Esophagus muscularis mucosa (tissue), 4 donors: ENCODE measurements around the gene ARFRP1. TPM values are rescaled to one million over a fixed set of nuclear protein-coding genes. Genes with fewer than 3 reads are reported as not detected.
A peak's percentile ranks its signal among the peaks of the same experiment; 100 is the strongest.
"Not testable (repeated sequence)": the region's sequence is repeated elsewhere in the genome, so short reads cannot be mapped to it uniquely, and the experiment has no call there.

ENCODE experiments used
- DNase-seq: peaks from one replicate; pipeline ENCODE4 v3.0.0-alpha.2; 2017; ENCODE audit errors: extremely low spot score
- H3K27ac ChIP-seq, 4 donors: fragments of 200-600 bp; sonication (generic); replicated peaks in 1 of 4; 1 replicate in 3 of 4; 2 replicates in 1 of 4; pipeline ENCODE4 v1.5.1; 2016 to 2019; ENCODE audit warnings: mild to moderate bottlenecking in 1 of 4
- H3K27me3 ChIP-seq, 4 donors: fragments of 200-600 bp; sonication (generic); one replicate each; pipeline versions ENCODE4 v1.5.1 to v1.6.0; 2016 to 2019
- H3K36me3 ChIP-seq, 4 donors: fragments of 200-600 bp; sonication (generic); one replicate each; pipeline ENCODE4 v1.5.1; 2016 to 2019
- H3K4me1 ChIP-seq, 4 donors: fragments of 200-600 bp; sonication (generic); one replicate each; pipeline ENCODE4 v1.5.1; 2016 to 2019
- H3K4me3 ChIP-seq, 4 donors: fragments of 200-600 bp; sonication (generic); 1 replicate in 2 of 4; 2 replicates in 2 of 4; pipeline ENCODE4 v1.5.1; 2016 to 2019; ENCODE audit warnings: mild to moderate bottlenecking in 4 of 4, moderate library complexity in 1 of 4
- H3K9me3 ChIP-seq, 4 donors: fragments of 200-600 bp; sonication (generic); 1 replicate in 3 of 4; 2 replicates in 1 of 4; pipeline ENCODE4 v1.5.1; 2016 to 2019
- CTCF ChIP-seq, 3 experiments: fragments of 200-600 bp in 2 of 3; fragments of 450-650 bp in 1 of 3; sonication (generic) in 2 of 3; IDR thresholded peaks; one replicate each; pipeline ENCODE4 v1.5.1; 2017 to 2019; ENCODE audit warnings: antibody characterized with exemption in 3 of 3, mild to moderate bottlenecking in 2 of 3, moderate library complexity in 1 of 3
- EP300 ChIP-seq: sonication (generic); formaldehyde crosslinking; IDR thresholded peaks from one replicate; pipeline ENCODE4 v1.6.1; 2017; ENCODE audit warnings: antibody characterized with exemption
- POLR2A ChIP-seq: fragments of 450-650 bp; IDR thresholded peaks from one replicate; pipeline ENCODE4 v1.6.1; 2017; ENCODE audit warnings: antibody characterized with exemption, moderate library complexity, mild to moderate bottlenecking, low read depth
- POLR2AphosphoS5 ChIP-seq, 2 donors: sonication (generic); formaldehyde crosslinking; IDR thresholded peaks; one replicate each; pipeline ENCODE4 v1.6.1; 2017; ENCODE audit warnings: antibody characterized with exemption in 2 of 2
- WGBS: methylation state at CpG from one replicate; pipeline ENCODE4 v1.1.5; 2018; 5-methylcytosine and 5-hydroxymethylcytosine counted together
- intact Hi-C: fragments of 100-400 bp; cut with DNase I; formaldehyde crosslinking; loops from one replicate; pipeline ENCODE4 v1.15.1; 2023
- total RNA-seq, 4 donors: library from RNA; depleted of rRNA; stranded (reverse); fragments of >200 nt; gene quantifications; one replicate each; pipeline versions ENCODE4 v1.1.0 to v1.2.1, GENCODE V29; 2016

The ARFRP1 gene
- total RNA-seq, 4 donors from 2014 or later, result 34.1 to 46.5 (median 44.6) TPM

- H3K27me3 ChIP-seq, result peaks cover 0 to 11% (median 0%) of the 10 kb centered on the region in 4 donors
- H3K9me3 ChIP-seq, result no peaks in the 10 kb centered on the region
- H3K27ac ChIP-seq, result peak within 1 kb of the TSS; percentile 62 to 80 (median 78)
- H3K36me3 ChIP-seq, result peaks cover 0 to 3% (median 0%) of the 10 kb centered on the region in 4 donors
- TF ChIP-seq POLR2AphosphoS5 (IDR thresholded peaks at IDR 0.05) (peak; percentile 70 to 75), CTCF (IDR thresholded peaks at IDR 0.05) (no peak), EP300 (no peak), POLR2A (no peak)
- peaks cover 30 to 48% (median 46%) of the 10 kb centered on the region in 4 donors for H3K4me1 ChIP-seq
- DNase-seq, result peak; percentile 95
- peak within 1 kb of the TSS; percentile 61 to 77 (median 69) for H3K4me3 ChIP-seq
- intact Hi-C loops, result loop anchor here (10.0 kb wide), 1 partner anchor 119 kb away; the partner anchor contains the start of gene PTK6
- WGBS, result 0% methylated on average over 30 of the region's 73 CpGs
Measured at GRCh38 chr20:63653041-63653973, 54.5 kb downstream of the ARFRP1 start, which contains the start of gene STMN3. Gene STMN3, minus strand, starts transcription at chr20:63653424. Its CDS starts 79 bp downstream, at chr20:63653345.

- Histone ChIP-seq H3K4me1 (peaks cover 24 to 40% (median 39%) of the 10 kb centered on the region in 4 donors), H3K27ac (peak overlapping the region; percentile 62 to 80 (median 71)), H3K9me3 (no peaks in the 10 kb centered on the region), H3K4me3 (peak overlapping the region; percentile 61 to 77 (median 69)), H3K27me3 (peaks cover 0 to 11% (median 0%) of the 10 kb centered on the region in 4 donors), H3K36me3 (peaks cover 0 to 3% (median 0%) of the 10 kb centered on the region in 4 donors)
- WGBS, result 0% methylated on average over 5 of the region's 91 CpGs
- DNase-seq, result no peak
- intact Hi-C loops, result loop anchor here (10.0 kb wide), 1 partner anchor 118 kb away; the partner anchor contains the start of gene PTK6
- TF ChIP-seq POLR2AphosphoS5 (IDR thresholded peaks at IDR 0.05), result no peak
- no peak for TF ChIP-seq CTCF (IDR thresholded peaks at IDR 0.05)
- no peak for TF ChIP-seq POLR2A
- TF ChIP-seq EP300, result no peak
Measured at GRCh38 chr20:63652192-63652980, 55.4 kb downstream of the ARFRP1 start.

- 56% methylated on average over 3 of the region's 11 CpGs for WGBS
- Histone ChIP-seq H3K4me1 (peaks cover 19 to 35% (median 34%) of the 10 kb centered on the region in 4 donors), H3K9me3 (no peaks in the 10 kb centered on the region), H3K27me3 (peaks cover 0 to 11% (median 0%) of the 10 kb centered on the region in 4 donors), H3K36me3 (peaks cover 0 to 3% (median 0%) of the 10 kb centered on the region in 4 donors), H3K4me3 (peak overlapping the region; percentile 61 to 77 (median 69)), H3K27ac (peak overlapping the region in 3 of 4 donors; percentile 48 to 80 (median 77))
- DNase-seq, result no peak
- intact Hi-C loops, result loop anchor here (10.0 kb wide), 1 partner anchor 117 kb away; the partner anchor contains the start of gene PTK6
- TF ChIP-seq CTCF (IDR thresholded peaks at IDR 0.05), result no peak
Measured at GRCh38 chr20:63651942-63652191, 55.9 kb downstream of the ARFRP1 start.

GRCh38 chr20:63650486-63650885 lies 57.3 kb downstream of the ARFRP1 start:
- H3K9me3 ChIP-seq, H3K4me3 ChIP-seq, DNase-seq, H3K27ac ChIP-seq, H3K36me3 ChIP-seq: not testable (repeated sequence)
- peaks cover 18 to 33% (median 31%) of the 10 kb centered on the region in 4 donors for H3K4me1 ChIP-seq
- intact Hi-C loops, result loop anchor here (10.0 kb wide), 1 partner anchor 116 kb away; the partner anchor contains the start of gene PTK6
- peaks cover 0 to 11% (median 0%) of the 10 kb centered on the region in 4 donors for H3K27me3 ChIP-seq
- 80% methylated on average over 1 of the region's 25 CpGs for WGBS
